Measurements from ENCODE around the gene GALR2.

The GALR2 gene

GRCh38 chr17:76078860-76079534 is 4.4 kb downstream of the GALR2 start, which contains the start of gene ZACN:
Gene ZACN (plus strand): TSS chr17:76079182. CDS start chr17:76079265, 83 bp downstream.
- no peak for TF ChIP-seq NFRKB (IDR thresholded peaks at IDR 0.05)
- TF ChIP-seq ELF4 (IDR thresholded peaks at IDR 0.05): no peak
- TF ChIP-seq PKNOX1 (IDR thresholded peaks at IDR 0.05): no peak
- 0 out of 2 replicates have a peak, but pooled peaks have one; percentile 31 for TF ChIP-seq LEF1 (IDR thresholded peaks at IDR 0.05; ENCODE audit: borderline replicate concordance)
- TF ChIP-seq SUZ12 (IDR thresholded peaks at IDR 0.05): no peak
- TF ChIP-seq FOXK2 (IDR thresholded peaks at IDR 0.05): no peak
- TF ChIP-seq HDGF (IDR thresholded peaks at IDR 0.05; ENCODE audit: borderline replicate concordance): no peak
- no peak for TF ChIP-seq TARDBP (IDR thresholded peaks at IDR 0.05)
- TF ChIP-seq FOXM1 (IDR thresholded peaks at IDR 0.05; ENCODE audit: borderline replicate concordance): no peak
- no peak for DNase-seq (ENCODE audit: extremely low spot score)
- CTCF ChIA-PET: no interaction called here
- POLR2A ChIA-PET: interaction anchor here (0.7 kb wide), 1 partner anchor 11 kb away, joined by 3 read pairs; no protein-coding TSS in a partner anchor

GRCh38 chr17:76079535-76079955 is 5.0 kb downstream of the GALR2 start:
- no peak for DNase-seq (ENCODE audit: extremely low spot score)
- ChIA-PET POLR2A (interaction anchor here (0.7 to 1.9 kb wide), 2 partner anchors 7 to 11 kb away, joined by 3 to 11 read pairs; partner anchors contain the start of gene SRP68), CTCF (interaction anchor here (0.9 kb wide), 1 partner anchor 204 kb away, joined by 3 read pairs; no protein-coding TSS in a partner anchor)
- no peak for TF ChIP-seq ARNT (IDR thresholded peaks at IDR 0.05)
- TF ChIP-seq LEF1 (IDR thresholded peaks at IDR 0.05; ENCODE audit: borderline replicate concordance): no peak
- TF ChIP-seq SP1 (IDR thresholded peaks at IDR 0.05): no peak
- no peak for TF ChIP-seq HDGF (IDR thresholded peaks at IDR 0.05; ENCODE audit: borderline replicate concordance)
- no peak for TF ChIP-seq NFRKB (IDR thresholded peaks at IDR 0.05)
- TF ChIP-seq BHLHE40 (IDR thresholded peaks at IDR 0.05; ENCODE audit: borderline replicate concordance): no peak
- no peak for TF ChIP-seq FOXA1 (IDR thresholded peaks at IDR 0.05)
- TF ChIP-seq ELF4 (IDR thresholded peaks at IDR 0.05): no peak
- no peak for TF ChIP-seq ZNF384 (IDR thresholded peaks at IDR 0.05)
- TF ChIP-seq PKNOX1 (IDR thresholded peaks at IDR 0.05): no peak
- TF ChIP-seq TARDBP (IDR thresholded peaks at IDR 0.05): no peak
- no peak for TF ChIP-seq FOXK2 (IDR thresholded peaks at IDR 0.05)
- no peak for TF ChIP-seq SUZ12 (IDR thresholded peaks at IDR 0.05)
- no peak for TF ChIP-seq CTBP1 (IDR thresholded peaks at IDR 0.05; ENCODE audit: borderline replicate concordance)
- TF ChIP-seq L3MBTL2 (conservative IDR thresholded peaks at IDR 0.05): no peak
- TF ChIP-seq FOXM1 (IDR thresholded peaks at IDR 0.05; ENCODE audit: borderline replicate concordance): no peak

- POLR2A ChIA-PET: interaction anchor here (0.7 to 1.9 kb wide), 3 partner anchors 8 to 27 kb away, joined by 3 to 11 read pairs (median 4); partner anchors contain the start of genes EXOC7 and SRP68
- TF ChIP-seq FOXA1 (IDR thresholded peaks at IDR 0.05): no peak
- CTCF ChIA-PET: interaction anchor here (0.9 to 1.1 kb wide), 2 partner anchors 67 to 204 kb away, joined by 3 read pairs; no protein-coding TSS in a partner anchor
- no peak for DNase-seq (ENCODE audit: extremely low spot score)
Observed at GRCh38 chr17:76079956-76080767, 5.6 kb downstream of the GALR2 start.

GRCh38 chr17:76080768-76081287 is 6.2 kb downstream of the GALR2 start:
- ChIA-PET POLR2A (interaction anchor here (0.7 to 1.9 kb wide), 3 partner anchors 9 to 27 kb away, joined by 3 to 11 read pairs (median 4); partner anchors contain the start of genes EXOC7 and SRP68), CTCF (interaction anchor here (1.1 kb wide), 1 partner anchor 67 kb away, joined by 3 read pairs; no protein-coding TSS in a partner anchor)
- no peak for DNase-seq (ENCODE audit: extremely low spot score)

More at GRCh38 chr17:76080768-76081287, 6.2 kb downstream of the GALR2 start:
- TF ChIP-seq BHLHE40 (IDR thresholded peaks at IDR 0.05; ENCODE audit: borderline replicate concordance) (no peak), CTBP1 (IDR thresholded peaks at IDR 0.05; ENCODE audit: borderline replicate concordance) (no peak), FOXA1 (IDR thresholded peaks at IDR 0.05) (no peak), ELF4 (IDR thresholded peaks at IDR 0.05) (no peak), SUZ12 (IDR thresholded peaks at IDR 0.05) (no peak), TARDBP (IDR thresholded peaks at IDR 0.05) (no peak), ZNF384 (IDR thresholded peaks at IDR 0.05) (no peak), ARNT (IDR thresholded peaks at IDR 0.05) (no peak), PKNOX1 (IDR thresholded peaks at IDR 0.05) (no peak), HDGF (IDR thresholded peaks at IDR 0.05; ENCODE audit: borderline replicate concordance) (no peak), NFRKB (IDR thresholded peaks at IDR 0.05) (no peak), FOXM1 (IDR thresholded peaks at IDR 0.05; ENCODE audit: borderline replicate concordance) (no peak), SP1 (IDR thresholded peaks at IDR 0.05) (no peak), LEF1 (IDR thresholded peaks at IDR 0.05; ENCODE audit: borderline replicate concordance) (no peak), L3MBTL2 (conservative IDR thresholded peaks at IDR 0.05) (no peak), FOXK2 (IDR thresholded peaks at IDR 0.05) (no peak)

Measured in HEK293T (cell line).